Adrenal gland (tissue), 5 donors: Measurements from ENCODE around the gene SMURF2.

Experiments used
- CTCF ChIP-seq, 6 experiments: fragments of 450-650 bp in 4 of 6; fragments of 200-600 bp in 2 of 6; sonication (generic) in 1 of 6; IDR thresholded peaks; 1 replicate in 5 of 6; 2 replicates in 1 of 6; pipeline versions ENCODE4 v1.5.1 to v1.8.0; 2016 to 2021; ENCODE audit warnings: antibody characterized with exemption in 6 of 6, mild to moderate bottlenecking in 2 of 6, moderate library complexity in 1 of 6
- POLR2A ChIP-seq, 2 donors: fragments of 450-650 bp; IDR thresholded peaks; one replicate each; pipeline ENCODE4 v1.6.1; 2017; ENCODE audit warnings: antibody characterized with exemption in 2 of 2, mild to moderate bottlenecking in 2 of 2, moderate library complexity in 1 of 2
- donor health status: DM: no; HTN: no; CAD: no.

GRCh38 chr17:64575431-64575830 lies 86.7 kb downstream of the SMURF2 start:
- TF ChIP-seq CTCF (IDR thresholded peaks at IDR 0.05) (no peak), POLR2A (IDR thresholded peaks at IDR 0.05) (no peak)
